Stimulated activated CD8-positive, alpha-beta memory T cell treated with anti-CD3 and anti-CD28 coated beads, Interleukin-12 subunit alpha, Interleukin-12 subunit beta, amount 100 ng/mL, for 1 hour (primary cell): ENCODE data around the gene UNC119.

Source experiments
- DNase-seq: peaks from one replicate; pipeline ENCODE4 v3.0.0-alpha.2; 2020; ENCODE audit warnings: low read depth

Gene UNC119

DNA sequence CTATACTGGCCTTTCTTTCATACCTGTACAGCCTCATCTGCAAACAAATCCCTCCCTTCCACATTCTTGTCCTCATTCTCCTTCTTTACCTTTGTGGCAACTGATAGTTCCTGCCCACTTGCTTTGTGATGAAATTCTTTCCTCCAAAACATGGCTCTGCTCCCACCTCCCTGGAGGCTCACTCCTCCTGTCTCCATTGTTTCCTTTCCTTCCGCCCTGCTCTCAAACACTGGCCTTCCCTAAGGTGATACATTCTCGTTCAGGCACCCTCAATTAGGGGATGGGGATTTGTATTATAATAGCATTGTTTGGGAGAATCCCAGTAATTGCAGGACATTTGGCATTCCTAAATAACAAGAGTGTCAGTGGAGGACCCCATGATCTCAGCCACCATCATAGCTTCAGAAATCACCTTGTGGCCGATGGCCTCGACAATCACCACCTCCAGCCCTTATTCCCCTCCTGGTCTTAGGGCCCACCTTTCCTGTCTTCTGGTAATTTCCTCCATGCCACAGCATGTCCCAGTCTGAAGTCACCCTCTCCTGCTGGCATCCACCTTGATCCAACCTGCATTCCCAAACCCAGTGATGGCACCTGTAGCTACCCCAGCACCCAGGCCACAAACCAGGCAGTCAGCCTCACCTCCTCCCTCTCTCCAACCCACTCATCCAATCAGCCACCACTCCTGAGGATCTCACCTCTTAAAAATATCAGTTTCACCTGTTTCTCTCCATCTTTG, 7.9 kb downstream of the UNC119 start:
- DNase-seq = no peak

DNA sequence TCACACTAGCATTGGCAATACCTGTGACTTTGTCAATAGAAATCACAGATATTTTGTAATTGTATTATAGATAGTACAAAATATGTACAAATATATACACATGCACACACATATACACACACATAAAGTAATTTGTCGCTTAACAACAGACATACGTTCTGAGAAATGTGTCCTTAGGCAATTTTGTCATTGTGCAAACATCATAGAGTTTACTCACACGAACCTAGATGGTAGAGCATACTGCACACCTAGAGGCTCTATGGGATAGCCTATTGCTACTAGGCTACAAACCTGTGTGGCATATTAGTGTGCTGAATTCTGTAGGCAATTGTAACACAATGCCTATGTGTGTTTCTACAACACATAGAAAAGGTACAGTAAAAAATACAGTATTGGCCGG, 11.0 kb downstream of the UNC119 start:
- no peak for DNase-seq

DNA sequence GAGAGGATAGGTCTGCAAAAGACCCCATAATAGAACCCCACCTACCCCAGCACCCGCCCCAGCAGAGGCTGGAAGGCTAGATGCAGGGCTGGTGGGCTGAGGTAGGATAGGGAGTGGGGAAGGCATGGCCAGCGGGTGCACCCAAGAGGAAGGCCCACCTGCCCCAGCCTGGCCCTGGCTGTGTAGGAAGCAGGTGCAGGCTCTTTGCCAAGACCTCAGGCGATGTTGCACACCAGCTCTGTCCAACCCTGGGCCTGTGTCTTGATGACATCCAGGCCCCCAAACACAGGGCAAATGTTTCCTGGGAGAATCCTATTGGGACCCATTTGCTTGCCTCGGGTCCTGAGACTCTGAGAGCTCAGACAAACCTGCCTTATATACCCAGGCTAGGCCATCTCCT, 12.2 kb downstream of the UNC119 start:
- DNase-seq = no peak

DNA sequence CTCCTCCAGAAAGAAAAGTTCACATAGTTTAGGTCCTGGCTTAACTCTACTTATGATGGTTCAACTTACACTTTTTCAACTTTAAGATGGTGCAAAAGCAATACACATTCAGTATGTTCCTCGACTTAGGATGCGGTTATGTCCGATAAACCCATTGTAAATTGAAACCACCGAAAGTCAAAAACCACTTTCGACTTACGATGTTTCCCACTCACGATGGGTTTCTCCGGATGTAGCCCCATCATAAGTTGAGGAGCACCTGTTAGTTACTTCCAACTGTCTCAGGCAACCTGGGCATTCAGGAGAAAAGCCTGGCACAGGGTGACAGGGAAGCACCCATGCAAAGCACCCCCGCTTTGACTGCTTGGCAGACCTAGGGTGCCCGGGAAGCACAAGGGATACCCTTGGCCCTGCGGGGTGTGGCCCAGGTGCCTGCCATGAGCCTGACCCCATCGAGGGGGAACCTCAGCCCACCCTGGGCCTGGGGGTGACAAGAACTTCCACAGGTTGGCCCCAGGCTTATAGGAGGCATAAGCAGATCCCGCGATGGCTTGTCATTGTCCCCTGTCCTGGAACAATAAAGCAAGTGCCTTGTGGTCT, 14.0 kb downstream of the UNC119 start:
- DNase-seq = no peak

DNA sequence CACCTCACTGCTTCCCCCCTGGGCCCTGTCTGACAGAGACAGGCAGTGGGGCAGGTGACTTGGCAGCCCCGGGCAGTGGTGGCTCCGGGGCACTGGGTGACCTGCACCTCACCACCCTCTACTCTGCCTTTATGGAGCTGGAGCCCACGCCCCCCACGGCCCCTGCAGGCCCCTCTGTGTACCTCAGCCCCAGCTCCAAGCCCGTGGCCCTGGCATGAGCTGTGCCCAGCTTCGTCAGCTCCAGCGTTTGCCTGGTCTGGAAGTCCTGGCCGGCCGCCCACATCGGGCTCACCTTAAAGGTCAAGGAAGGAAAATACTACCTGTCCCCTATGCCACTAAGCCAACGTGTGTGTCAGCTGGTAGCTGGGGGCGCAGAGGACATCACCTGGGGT, 15.2 kb downstream of the UNC119 start:
- DNase-seq = no peak

DNA sequence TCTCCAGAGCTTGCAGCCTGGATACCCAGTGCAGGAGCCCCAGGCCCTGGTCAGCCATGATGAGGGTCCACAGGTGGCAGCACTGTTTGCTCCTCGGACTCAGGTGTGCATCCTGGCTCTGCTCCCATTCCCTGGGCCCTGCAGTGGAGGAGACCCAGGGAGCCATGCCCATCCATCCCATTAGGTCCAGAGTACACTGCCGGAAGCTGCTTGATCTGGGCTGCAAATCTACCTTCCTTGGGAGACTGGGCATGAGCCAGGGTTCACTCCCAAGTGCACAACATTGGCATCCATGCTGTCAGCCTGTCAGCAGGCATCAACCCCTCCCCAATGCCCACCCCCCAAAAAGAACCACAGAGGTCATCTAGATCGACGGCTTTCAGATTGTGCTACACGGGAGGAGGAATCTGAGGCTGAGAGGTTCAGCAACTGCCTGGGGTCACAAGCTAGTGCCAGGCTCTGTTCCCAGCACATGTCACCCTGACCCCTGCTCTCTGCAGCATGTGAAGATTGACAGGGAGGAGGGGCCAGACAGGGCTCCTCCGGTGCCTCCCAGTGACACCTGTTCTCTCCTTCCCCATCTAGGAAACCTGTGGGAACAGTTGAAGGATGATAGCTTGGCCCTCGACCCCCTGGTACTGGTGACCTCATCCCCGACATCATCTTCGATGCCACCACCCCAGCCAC, 15.7 kb downstream of the UNC119 start:
- no peak for DNase-seq

DNA sequence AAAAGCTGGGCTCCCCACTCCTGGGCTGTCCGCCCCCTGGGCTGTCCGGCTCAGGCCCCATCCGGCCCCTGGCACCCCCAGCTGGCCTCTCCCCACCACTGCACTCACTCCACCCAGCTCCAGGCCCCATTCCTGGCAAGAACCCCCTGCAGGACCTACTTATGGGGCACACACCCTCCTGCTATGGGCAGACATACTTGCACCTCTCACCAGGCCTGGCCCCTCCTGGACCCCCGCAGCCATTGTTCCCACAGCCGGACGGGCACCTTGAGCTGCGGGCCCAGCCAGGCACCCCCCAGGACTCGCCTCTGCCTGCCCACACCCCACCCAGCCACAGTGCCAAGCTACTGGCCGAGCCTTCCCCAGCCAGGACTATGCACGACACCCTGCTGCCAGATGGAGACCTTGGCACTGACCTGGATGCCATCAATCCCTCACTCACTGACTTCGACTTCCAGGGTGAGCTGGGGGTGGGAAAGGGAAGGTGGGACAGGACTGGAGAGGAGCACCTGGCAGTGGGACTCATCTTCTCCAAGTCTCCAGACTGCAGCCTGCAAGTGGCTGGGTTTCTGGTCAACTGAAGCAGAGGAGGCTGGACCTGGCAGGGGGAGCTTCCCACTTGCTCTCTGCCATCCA, 17.6 kb downstream of the UNC119 start:
- no peak for DNase-seq

DNA sequence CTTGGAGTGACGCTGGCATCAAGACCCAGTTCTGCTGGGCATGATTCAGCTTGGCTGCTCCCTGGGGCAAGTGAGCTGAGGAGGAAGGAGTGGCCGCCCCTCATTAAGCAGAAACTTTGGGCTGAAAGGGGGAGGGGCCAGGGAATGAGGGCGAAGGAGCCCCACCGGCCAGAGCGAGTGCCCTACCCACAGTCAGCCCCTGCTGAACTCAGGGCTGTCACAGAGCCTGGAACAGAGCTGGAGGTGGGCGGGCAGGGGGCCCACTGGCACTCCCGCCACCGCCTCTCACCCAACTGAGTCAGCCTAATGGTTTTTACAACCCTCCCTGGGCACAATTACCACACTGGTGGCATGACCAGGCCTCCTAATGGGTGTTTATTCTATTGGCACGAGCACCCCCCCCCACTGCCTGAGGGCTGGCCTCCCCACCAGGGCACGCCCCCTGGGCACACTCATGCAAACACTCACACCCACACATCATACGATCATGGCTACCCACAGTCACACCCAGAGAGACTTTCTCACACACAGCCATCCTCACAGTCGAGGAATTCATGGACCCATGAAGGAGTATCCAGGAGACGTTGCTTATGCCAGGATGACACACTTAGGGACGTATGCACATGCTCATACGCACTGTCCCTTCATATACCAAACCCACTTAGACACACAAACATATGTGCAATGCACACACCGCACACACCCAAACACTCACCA, 19.2 kb downstream of the UNC119 start:
- DNase-seq = no peak

DNA sequence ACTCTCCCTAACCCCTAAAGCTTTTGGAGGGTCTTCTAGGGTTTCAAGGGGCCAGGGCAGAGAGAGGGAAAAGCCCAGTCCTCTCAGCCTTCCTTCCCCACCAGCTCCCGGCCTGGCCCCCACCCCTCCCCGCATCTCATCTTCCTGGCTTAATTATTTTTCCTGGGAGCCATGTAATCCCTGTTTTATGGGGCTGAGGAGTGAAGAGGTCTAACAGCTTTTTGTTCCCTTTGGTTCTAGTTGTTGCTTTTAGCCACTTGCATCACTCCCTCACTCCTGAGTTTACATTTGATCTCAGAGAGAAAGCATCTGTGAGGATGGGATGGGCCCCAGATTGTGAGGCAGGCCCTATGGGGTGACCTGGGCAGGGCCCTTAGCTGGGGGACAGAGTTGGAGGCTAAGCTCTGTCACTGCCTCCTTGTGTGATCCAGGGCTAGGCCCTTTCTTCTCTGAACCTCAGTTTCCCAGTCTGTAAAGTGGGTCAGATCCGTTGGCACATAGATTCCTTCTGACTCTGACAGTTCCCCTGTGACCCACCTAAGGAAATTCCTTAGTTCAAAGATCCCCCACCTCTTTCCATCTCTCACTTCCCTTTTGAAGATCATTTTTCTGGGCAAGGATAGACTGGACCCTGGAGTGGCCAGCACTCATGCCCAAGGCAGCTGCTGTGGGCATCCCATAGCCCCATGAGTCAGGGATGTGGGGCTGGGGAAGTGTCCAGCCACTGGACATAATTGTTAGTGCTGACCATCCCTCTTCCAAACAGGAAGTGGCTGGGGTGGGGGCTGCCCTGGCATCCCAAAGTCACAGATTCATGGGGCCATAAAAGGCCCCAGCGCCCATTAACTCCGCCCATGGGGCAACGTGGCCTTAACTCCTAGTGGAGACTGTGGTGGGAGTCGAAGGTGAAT, 20.1 kb downstream of the UNC119 start:
- DNase-seq = no peak

DNA sequence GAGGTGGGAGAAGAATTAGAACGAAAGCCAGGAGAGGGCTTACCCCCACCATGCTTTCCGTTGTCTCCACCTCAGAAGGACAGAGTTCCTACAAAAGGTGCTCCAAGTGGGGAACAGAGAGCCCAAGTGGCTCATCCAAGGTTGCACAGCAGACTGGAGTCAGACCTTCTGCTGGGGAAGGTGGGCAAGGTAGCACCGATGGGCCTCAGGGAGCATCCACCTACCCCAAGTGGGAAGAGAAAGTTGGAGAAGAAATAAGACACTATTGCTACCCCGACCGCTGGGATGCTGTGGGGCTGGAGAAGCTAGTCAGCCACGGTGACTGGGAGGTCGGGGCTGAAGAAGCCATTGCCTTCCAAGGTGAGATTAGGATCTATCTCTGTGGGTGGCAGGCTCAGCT, 21.5 kb downstream of the UNC119 start:
- DNase-seq = no peak

DNA sequence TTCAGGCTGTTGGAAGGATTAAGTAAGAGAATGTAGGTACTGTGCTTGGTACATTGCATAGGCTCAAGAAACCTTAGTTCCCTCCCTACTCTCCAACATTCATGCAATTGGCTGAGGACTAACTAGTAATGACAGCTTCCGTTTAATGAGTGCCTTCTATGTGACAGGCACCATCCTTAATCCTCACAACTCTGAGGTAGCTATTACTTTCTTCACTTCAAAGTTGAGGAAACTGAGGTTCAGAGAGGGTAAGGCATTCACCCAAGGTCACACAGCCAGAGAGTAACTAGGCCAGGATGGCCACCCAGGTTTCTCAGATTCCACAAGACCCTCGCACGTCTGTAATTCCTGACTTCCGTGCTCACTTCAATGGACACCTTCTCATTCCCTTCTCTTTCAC, 22.2 kb downstream of the UNC119 start:
- DNase-seq = no peak

DNA sequence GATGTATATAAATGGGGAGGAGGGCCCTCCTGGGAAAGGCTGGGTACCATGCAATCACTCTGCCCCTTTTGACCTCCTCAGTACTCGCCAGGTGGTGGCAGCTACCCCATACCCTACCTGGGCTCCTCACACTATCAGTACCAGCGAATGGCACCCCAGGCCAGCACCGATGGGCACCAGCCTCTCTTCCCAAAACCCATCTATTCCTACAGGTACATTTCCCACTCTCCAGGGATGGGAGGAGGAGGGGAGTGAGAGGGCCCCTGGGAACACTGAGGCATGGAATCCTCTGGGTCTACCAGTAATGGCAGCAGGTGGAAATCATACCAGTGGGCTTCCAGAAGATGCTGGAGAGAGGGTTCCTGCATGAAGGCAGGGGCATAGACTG, 23.4 kb downstream of the UNC119 start:
- DNase-seq = no peak

DNA sequence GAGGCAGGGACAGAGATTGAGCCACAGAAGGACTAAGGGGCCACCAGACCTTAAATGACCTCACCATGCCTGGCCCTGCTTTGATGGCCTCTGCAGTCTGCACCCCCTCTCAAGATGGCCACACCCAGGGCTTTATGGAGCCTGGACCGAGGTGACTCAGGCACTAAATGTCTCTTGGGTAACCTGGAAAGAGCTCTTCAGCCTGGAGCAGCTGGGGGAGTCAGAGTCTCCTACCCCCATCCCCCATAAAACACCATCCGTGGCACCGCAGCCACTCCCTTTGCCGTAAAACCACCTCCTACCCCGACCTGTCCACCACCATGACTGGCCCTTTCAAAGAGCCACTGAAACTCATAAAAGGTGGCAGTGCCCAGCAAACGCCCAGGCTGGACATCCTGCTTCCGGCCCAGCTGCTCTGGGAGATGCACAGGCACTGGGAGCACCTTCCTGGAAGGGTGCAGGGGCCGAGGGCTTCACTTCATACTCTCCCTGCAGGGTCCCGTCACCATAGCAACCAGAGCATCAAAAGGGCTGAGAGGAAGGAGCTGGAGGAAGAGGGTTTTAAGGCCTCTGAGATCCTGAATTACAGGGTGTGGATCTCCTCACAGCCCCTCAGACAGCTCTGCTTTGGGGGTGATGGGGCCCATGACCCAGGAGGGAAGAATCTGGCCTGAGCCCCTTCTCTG, 24.0 kb downstream of the UNC119 start:
- no peak for DNase-seq

DNA sequence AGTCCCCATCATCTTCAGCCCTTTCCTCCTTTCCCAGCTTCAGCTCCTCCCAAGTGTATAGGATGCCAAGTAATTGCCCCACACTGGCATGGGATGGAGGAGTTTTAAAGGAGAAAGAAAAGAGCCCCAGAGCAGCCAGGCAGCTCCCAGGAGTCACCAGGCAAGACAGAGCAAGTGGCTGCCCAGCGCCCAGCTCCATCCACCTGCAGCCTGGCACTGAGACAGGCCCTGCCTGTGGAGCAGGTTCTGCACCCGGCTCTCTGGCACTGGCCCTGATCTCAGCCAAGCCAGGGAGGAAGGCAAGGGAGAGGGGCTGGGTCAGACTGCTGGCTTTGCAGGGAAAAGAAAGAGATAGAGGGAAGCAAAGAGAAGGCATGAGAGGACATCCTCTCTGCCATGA, 24.6 kb downstream of the UNC119 start:
- DNase-seq = no peak

DNA sequence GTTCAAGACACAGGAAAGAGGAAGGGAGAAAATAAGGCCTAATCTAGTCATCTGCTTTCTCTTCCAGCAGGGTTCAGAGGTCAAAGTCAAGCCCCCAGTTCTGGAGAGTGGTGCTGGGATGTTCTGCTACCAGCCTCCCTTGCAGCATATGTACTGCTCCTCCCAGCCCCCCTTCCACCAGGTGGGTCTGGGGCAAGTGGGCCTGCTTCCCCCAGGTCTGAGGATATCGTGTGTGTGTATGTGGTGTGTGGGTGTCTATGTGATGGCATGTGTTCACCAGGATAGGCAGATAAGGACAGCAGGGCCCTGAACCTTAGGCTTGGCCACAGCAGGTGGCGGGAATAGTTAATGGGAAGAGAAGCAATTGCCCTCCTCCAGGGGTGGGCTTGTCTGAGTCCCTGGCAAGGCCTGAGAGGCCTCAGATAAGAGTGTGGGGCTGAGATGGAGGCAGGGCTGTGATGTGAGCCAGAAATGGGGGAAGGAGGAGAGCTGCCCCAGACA, 25.2 kb downstream of the UNC119 start:
- no peak for DNase-seq

DNA sequence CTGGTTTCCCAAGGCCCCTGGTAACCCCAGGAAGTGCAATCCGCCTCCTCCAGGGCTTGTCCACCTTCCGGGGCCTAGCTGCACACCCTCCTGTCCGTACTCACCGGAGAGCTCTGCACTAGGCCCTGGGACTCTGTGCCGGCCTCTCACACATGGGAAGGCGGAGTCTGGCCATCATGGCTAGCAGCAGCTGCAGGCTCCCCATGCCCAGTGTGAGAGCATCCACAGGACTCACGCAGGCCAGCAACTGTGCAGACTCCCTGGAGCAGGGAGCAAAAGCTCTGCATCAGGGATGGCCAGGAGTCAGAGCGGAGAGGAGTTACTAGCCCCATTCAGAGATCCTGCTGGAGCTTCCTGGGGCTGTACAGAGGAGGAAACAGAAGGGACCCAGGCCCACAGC, 26.0 kb downstream of the UNC119 start:
- DNase-seq = no peak

DNA sequence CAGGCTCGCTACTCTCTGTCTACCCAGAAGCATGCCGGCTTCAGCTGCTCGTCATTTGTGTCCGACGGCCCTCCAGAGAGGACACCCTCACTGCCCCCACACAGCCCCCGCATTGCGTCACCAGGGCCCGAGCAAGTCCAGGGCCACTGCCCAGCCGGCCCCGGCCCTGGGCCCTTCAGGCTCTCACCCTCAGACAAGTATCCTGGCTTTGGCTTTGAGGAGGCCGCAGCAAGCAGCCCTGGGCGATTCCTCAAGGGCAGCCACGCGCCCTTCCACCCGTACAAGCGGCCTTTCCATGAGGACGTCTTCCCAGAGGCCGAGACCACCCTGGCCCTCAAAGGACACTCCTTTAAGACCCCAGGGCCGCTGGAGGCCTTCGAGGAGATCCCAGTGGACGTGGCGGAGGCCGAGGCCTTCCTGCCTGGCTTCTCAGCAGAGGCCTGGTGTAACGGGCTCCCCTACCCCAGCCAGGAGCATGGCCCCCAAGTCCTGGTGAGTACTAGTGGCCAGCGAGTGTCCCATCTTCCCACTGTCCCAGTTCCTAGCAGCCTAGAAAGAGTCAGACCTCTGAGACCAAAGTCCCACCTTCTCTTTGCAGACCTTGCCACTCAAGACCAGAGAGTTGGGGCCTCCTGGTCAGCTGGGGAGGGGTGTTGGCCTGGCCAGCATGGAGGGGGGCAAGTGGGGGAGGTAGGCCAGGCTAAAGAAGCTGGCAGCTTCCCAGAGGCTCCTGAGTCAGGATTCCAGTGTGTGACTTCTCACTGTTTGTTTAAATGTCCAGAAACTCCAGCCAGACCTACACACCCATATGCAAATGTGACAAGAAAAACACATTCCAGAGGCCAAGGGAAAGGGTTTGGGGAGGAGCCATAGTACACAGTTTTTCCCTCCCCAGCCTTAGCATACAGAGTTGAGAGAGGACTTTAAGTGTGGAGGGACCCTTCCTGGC, 27.7 kb downstream of the UNC119 start:
- no peak for DNase-seq

DNA sequence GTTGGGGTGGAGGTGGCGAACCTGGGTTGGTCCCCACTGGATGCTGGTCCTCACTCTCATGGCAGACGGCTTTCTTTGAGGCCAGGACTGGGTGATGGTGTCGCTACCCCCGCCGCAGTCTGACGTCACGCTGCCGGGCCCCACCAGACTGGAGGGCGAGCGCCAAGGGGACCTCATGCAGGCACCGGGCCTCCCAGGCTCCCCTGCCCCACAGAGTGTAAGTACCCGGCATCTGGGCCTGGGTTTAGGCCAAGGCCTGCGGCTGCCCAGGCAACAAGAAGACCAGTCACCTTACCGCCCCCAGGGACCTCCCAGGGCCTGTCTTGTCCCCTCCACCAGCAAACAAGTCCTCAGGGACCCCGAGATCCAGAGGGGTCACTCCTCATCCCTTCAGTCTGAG, 28.5 kb downstream of the UNC119 start:
- DNase-seq = no peak

DNA sequence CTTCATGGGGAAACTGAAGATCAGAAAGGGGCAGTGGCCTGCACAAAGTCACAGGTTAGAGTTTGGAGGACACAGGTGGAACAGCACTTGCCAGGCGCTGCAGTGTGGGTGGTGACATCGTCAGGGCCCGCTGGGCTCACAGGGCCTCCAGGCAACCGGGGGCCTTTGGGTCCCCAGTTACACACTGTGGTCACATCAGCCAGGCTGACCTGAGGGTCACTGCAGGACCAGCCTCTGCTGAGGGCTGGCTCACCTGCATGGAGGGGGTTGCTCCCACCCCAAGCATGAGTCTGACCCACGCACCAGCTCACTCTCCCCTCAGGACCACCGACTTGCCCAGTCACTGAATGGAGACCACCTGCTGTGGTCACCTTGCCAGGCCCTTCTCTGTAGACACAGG, 29.2 kb downstream of the UNC119 start:
- no peak for DNase-seq
